ENCODE results near the gene CSNK1G3.

DNA sequence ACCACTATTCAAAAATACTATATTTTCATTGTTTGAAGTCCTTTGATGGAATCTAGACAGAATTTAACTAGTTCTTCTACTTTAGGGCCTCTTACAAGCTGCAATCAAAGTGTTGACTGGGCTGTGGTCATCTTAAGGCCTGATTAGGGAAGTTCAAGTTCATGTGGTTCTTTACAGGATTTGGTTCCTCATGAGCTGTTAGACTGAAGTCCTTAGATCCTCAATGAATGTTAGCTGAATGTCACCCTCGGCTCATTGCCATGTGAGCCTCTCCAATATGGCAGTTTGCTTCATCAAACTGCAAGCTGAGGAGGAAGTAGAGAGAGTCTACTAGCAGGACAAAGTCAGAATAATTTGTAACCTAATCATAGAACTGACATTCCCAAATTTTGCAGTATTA lies 135.1 kb downstream of the CSNK1G3 start:
- TF ChIP-seq CTCF (conservative IDR thresholded peaks at IDR 0.05; ENCODE audit: low read length): no peak
- TF ChIP-seq EZH2phosphoT487 (IDR thresholded peaks at IDR 0.05; ENCODE audit: borderline replicate concordance, low read depth, low read length): no peak

Data from OCI-LY7 (cell line).